Left colon (tissue), 2 donors: Measurements from ENCODE around the gene HSPA5. TPM values are rescaled to one million over a fixed set of nuclear protein-coding genes. Genes with fewer than 3 reads are reported as not detected.
"Not testable (repeated sequence)": the region's sequence is repeated elsewhere in the genome, so short reads cannot be mapped to it uniquely, and the experiment has no call there.

Experiments
- ATAC-seq: fragments of 200-7000 bp; cut with Tn5 transposase; one replicate; pipeline ENCODE4 v1.9.1; 2020; ENCODE audit warnings: mild to moderate bottlenecking, moderate library complexity
- DNase-seq, 2 donors: peaks; one replicate each; pipeline ENCODE4 v3.0.0-alpha.2; 2020
- intact Hi-C, 2 donors: fragments of 100-400 bp; cut with DNase I in 1 of 2; cut with micrococcal nuclease in 1 of 2; formaldehyde crosslinking; loops; one replicate each; pipeline versions ENCODE4 v1.11.2 to v1.14.0; 2022; cut with DNase I, micrococcal nuclease
- total RNA-seq, 2 donors: library from RNA; stranded (reverse); fragmentation: NEBNext Ultra II Directional; extraction: Animal tissue kit (Norgen Biotek cat#: 25700); gene quantifications; one replicate each; pipeline ENCODE4 v1.2.1, GENCODE V29; 2021
- donor health status: DM: no; HTN: no; CAD: no.
- donor health status: DM: yes; HTN: yes; CAD: no.

HSPA5 gene
- total RNA-seq, 2 donors from 2014 or later, result 193 to 227 TPM

- DNase-seq, result no peak
- intact Hi-C loops, result no loop called here
- ATAC-seq, result no peak
Measured at GRCh38 chr9:125254231-125254630, 13.1 kb upstream of the HSPA5 start.

GRCh38 chr9:125246261-125246667, 5.1 kb upstream of the HSPA5 start:
- no peak for ATAC-seq
- intact Hi-C loops, result no loop called here
- no peak for DNase-seq

- ATAC-seq (no peak), DNase-seq (no peak)
- intact Hi-C loops, result no loop called here
Measured at GRCh38 chr9:125243792-125244260, 2.7 kb upstream of the HSPA5 start.

GRCh38 chr9:125241863-125242739, 958 bp upstream of the HSPA5 start:
- intact Hi-C loops, result no loop called here
- peak; percentile 42 to 55 for DNase-seq
- peak; percentile 28 for ATAC-seq

- DNase-seq, result no peak
- intact Hi-C loops, result no loop called here
Measured at GRCh38 chr9:125240649-125240999, 519 bp downstream of the HSPA5 start.

GRCh38 chr9:125239631-125240597, 1.2 kb downstream of the HSPA5 start:
- intact Hi-C loops, result no loop called here
- DNase-seq (no peak), ATAC-seq (no peak)

More at GRCh38 chr9:125240649-125240999, 519 bp downstream of the HSPA5 start:
- peak; percentile 36 for ATAC-seq

GRCh38 chr9:125238915-125239446, 2.2 kb downstream of the HSPA5 start:
- ATAC-seq, result no peak
- intact Hi-C loops, result no loop called here
- no peak for DNase-seq

GRCh38 chr9:125238127-125238914, 2.8 kb downstream of the HSPA5 start:
- no peak for DNase-seq
- no peak for ATAC-seq
- intact Hi-C loops, result no loop called here

- DNase-seq, intact Hi-C loops, ATAC-seq: not testable (repeated sequence)
Measured at GRCh38 chr9:125236520-125237159, 4.5 kb downstream of the HSPA5 start.

- intact Hi-C loops, result no loop called here
- ATAC-seq, result no peak
- no peak for DNase-seq
Measured at GRCh38 chr9:125235804-125236519, 5.2 kb downstream of the HSPA5 start.

GRCh38 chr9:125234099-125234498, 7.0 kb downstream of the HSPA5 start:
- ATAC-seq, intact Hi-C loops, DNase-seq: not testable (repeated sequence)

- ATAC-seq, result peak; percentile 48
- intact Hi-C loops, result no loop called here
- peak in 1 of 2 donors; percentile 28 for DNase-seq
Measured at GRCh38 chr9:125233678-125234077, 7.5 kb downstream of the HSPA5 start.

- ATAC-seq (no peak), DNase-seq (no peak)
- intact Hi-C loops, result no loop called here
Measured at GRCh38 chr9:125227761-125228160, 13.4 kb downstream of the HSPA5 start.

- DNase-seq, intact Hi-C loops, ATAC-seq: not testable (repeated sequence)
Measured at GRCh38 chr9:125224858-125225257, 16.3 kb downstream of the HSPA5 start.

- ATAC-seq (no peak), DNase-seq (no peak)
- intact Hi-C loops, result no loop called here
Measured at GRCh38 chr9:125218621-125219020, 22.5 kb downstream of the HSPA5 start.

GRCh38 chr9:125214186-125214585, 27.0 kb downstream of the HSPA5 start:
- intact Hi-C loops, result no loop called here
- no peak for ATAC-seq
- DNase-seq, result no peak

- ATAC-seq (no peak), DNase-seq (no peak)
- intact Hi-C loops, result no loop called here
Measured at GRCh38 chr9:125204477-125204876, 36.7 kb downstream of the HSPA5 start.
